Measurements from ENCODE around the gene NDUFA11. TPM values are rescaled to one million over a fixed set of nuclear protein-coding genes. Genes with fewer than 3 reads are reported as not detected.
A peak's percentile ranks its signal among the peaks of the same experiment; 100 is the strongest.

Gene NDUFA11
- total RNA-seq, 1 donor from 2014 or later: 590 TPM

DNA sequence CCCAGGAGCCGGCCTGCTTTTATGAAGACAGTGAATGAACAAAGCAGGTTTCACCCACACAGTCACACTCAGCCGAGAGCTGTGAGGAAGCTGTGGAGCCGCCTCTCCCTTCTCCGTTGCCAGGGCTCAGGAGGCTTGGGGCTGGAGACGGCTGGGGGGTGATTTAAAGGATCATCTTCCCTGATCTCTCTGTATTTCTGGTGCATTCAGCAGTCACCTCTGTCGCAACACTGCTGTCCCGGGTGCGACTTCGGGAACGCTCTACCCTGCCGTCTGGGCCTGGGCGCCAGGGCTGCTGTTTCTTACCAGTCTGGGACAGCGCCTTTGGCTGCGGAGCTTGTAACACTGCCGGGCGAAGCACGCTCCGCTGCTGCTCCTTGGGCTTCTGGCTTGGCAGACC lies 28.6 kb upstream of the NDUFA11 start:
- no peak for DNase-seq
- Histone ChIP-seq H3K27ac (replicated peaks) (no peak overlapping the region), H3K9me3 (replicated peaks) (no peaks in the 10 kb centered on the region), H3K4me3 (no peak overlapping the region), H3K27me3 (ENCODE audit: low read depth) (no peaks in the 10 kb centered on the region), H3K36me3 (peaks cover 75% of the 10 kb centered on the region), H3K4me1 (peaks cover 53% of the 10 kb centered on the region)
- intact Hi-C loops (cut with micrococcal nuclease): no loop called here
- TF ChIP-seq, protein P1, sequence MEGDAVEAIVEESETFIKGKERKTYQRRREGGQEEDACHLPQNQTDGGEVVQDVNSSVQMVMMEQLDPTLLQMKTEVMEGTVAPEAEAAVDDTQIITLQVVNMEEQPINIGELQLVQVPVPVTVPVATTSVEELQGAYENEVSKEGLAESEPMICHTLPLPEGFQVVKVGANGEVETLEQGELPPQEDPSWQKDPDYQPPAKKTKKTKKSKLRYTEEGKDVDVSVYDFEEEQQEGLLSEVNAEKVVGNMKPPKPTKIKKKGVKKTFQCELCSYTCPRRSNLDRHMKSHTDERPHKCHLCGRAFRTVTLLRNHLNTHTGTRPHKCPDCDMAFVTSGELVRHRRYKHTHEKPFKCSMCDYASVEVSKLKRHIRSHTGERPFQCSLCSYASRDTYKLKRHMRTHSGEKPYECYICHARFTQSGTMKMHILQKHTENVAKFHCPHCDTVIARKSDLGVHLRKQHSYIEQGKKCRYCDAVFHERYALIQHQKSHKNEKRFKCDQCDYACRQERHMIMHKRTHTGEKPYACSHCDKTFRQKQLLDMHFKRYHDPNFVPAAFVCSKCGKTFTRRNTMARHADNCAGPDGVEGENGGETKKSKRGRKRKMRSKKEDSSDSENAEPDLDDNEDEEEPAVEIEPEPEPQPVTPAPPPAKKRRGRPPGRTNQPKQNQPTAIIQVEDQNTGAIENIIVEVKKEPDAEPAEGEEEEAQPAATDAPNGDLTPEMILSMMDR (IDR thresholded peaks at IDR 0.05; ENCODE audit: borderline replicate concordance): no peak

DNA sequence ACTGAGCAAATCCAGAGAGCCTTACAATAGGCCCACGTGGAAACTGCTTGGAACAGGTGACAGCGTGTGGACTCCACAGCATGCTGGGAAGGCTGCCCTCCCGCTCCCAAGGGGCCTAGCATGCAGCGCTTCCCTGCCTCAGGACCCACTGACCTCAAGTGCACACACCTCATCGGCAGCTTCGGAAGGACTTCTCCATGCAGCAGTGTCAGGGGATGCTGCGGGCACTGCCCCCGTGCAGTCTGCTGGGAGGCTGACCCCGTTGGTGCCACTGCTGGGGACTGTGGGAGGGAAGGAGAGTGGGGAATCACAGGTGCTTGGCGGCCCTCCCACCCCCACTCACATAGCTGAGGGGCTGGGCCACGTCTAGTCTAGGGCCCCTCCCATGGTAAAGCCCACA lies 27.7 kb upstream of the NDUFA11 start:
- intact Hi-C loops (cut with micrococcal nuclease): no loop called here
- H3K27ac ChIP-seq (replicated peaks): no peak overlapping the region

DNA sequence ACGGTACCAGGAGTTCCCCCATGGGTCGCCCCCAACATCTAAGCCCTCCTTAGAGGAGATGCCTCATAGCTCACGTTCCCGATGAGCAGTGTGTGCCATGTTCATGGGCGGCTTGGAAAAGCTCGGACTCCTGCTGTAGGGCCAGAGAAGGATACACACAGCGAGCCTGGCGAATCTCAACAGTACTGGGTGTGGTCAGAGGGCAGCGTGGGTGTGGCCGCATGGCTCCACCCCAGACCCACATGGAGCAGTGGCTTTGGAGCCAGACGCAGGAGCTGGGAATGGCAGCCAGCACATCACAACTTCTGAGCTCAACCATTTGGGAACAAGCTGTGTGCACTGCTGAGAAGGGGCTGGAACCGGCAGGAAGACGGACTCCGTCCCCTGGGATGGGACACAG lies 26.0 kb upstream of the NDUFA11 start:
- intact Hi-C loops (cut with micrococcal nuclease): no loop called here
- H3K27me3 ChIP-seq (ENCODE audit: low read depth): no peaks in the 10 kb centered on the region
- H3K4me3 ChIP-seq: no peak overlapping the region
- peaks cover 86% of the 10 kb centered on the region for H3K36me3 ChIP-seq
- no peaks in the 10 kb centered on the region for H3K9me3 ChIP-seq (replicated peaks)
- peaks cover 44% of the 10 kb centered on the region for H3K4me1 ChIP-seq
- DNase-seq: no peak
- TF ChIP-seq, protein P1 (IDR thresholded peaks at IDR 0.05; ENCODE audit: borderline replicate concordance): no peak
- H3K27ac ChIP-seq (replicated peaks): no peak overlapping the region

More for the DNA sequence above, 27.7 kb upstream of the NDUFA11 start:
- no peak for DNase-seq
- TF ChIP-seq, protein P1 (IDR thresholded peaks at IDR 0.05; ENCODE audit: borderline replicate concordance): no peak
- Histone ChIP-seq H3K4me3 (no peak overlapping the region), H3K4me1 (peaks cover 55% of the 10 kb centered on the region), H3K9me3 (replicated peaks) (no peaks in the 10 kb centered on the region), H3K27me3 (ENCODE audit: low read depth) (no peaks in the 10 kb centered on the region), H3K36me3 (peaks cover 75% of the 10 kb centered on the region)

DNA sequence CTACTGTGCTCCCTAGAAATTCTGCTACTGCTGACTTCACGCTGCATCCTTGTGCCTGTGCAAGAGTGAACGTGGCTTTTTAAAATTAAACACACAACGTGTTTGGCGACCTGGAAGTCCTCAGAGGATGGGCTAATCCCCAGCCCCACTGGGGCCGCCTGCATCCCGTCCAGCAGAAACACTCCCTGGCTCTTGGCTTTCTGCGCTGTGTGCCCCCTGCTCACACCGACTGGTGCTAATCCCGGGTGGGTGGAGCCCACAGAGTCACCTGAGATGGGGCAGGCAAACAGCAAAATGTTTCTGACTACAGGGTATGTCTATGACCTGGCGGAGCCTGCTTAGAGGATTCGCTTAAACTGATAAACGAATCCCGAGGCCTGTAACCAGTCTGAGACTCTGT lies 25.6 kb upstream of the NDUFA11 start:
- H3K36me3 ChIP-seq: peaks cover 90% of the 10 kb centered on the region
- no peak overlapping the region for H3K4me3 ChIP-seq
- no peaks in the 10 kb centered on the region for H3K27me3 ChIP-seq (ENCODE audit: low read depth)
- H3K27ac ChIP-seq (replicated peaks): no peak overlapping the region
- TF ChIP-seq, protein P1 (IDR thresholded peaks at IDR 0.05; ENCODE audit: borderline replicate concordance): no peak
- no peaks in the 10 kb centered on the region for H3K9me3 ChIP-seq (replicated peaks)
- H3K4me1 ChIP-seq: peaks cover 40% of the 10 kb centered on the region
- intact Hi-C loops (cut with micrococcal nuclease): no loop called here
- no peak for DNase-seq

DNA sequence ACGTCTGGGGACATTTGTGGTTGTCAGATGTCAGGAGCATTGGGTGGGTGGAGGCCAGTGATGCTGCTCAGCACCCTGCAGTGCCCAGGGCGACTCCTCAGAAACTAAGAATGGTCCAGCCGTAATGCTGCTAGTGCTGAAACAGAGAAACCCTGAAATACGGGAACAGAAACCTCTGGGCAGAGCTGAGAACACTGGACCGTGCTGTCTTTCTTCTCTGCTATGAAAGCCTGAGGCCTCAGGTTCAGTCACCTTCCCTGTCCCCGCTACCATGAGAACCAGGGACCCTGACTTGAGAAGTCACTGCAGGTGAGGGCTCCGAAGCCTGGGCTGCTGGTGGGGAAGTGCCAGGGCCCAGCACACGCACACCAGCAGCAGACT lies 23.8 kb upstream of the NDUFA11 start:
- Histone ChIP-seq H3K4me1 (peaks cover 26% of the 10 kb centered on the region), H3K4me3 (no peak overlapping the region), H3K27me3 (ENCODE audit: low read depth) (no peaks in the 10 kb centered on the region), H3K36me3 (peaks cover 94% of the 10 kb centered on the region), H3K9me3 (replicated peaks) (no peaks in the 10 kb centered on the region), H3K27ac (replicated peaks) (peak overlapping the region; percentile 80)
- no peak for DNase-seq
- TF ChIP-seq, protein P1 (IDR thresholded peaks at IDR 0.05; ENCODE audit: borderline replicate concordance): no peak
- intact Hi-C loops (cut with micrococcal nuclease): no loop called here

Measured in left ventricle myocardium inferior (tissue), 1 donor.